ENCODE data around the gene TAF11L7. TPM values are rescaled to one million over a fixed set of nuclear protein-coding genes. Genes with fewer than 3 reads are reported as not detected.

TAF11L7 gene
- total and polyA plus RNA-seq, 9 of the 15 experiments (the other 6 are each of a cell fraction or from before 2014, with no cell fraction given) = 0.20 to 1.9 (median 0.27) TPM; not detected in 6

- no peaks in the 10 kb centered on the region for H3K9me3 ChIP-seq (replicated peaks; ENCODE audit: control insufficient read depth, insufficient read depth, low read depth, low read length)
- ChIA-PET POLR2A (no interaction called here), CTCF (ENCODE audit: low intra/inter-chr PET ratio) (no interaction called here)
- no peak for FAIRE-seq
- in situ Hi-C loops (cut with MboI) (no loop called here), intact Hi-C loops (cut with micrococcal nuclease) (no loop called here)
- H3K4me2 ChIP-seq (ENCODE audit: insufficient read depth, low read length) = no peak overlapping the region
- ATAC-seq = no peak
- DNase-seq (ENCODE audit: extremely low read depth in 1 of 4, low spot score in 3 of 4) = no peak
- no peaks in the 10 kb centered on the region for H3K36me3 ChIP-seq (ENCODE audit: control insufficient read depth, insufficient read depth, low read length)
- no peaks in the 10 kb centered on the region for H3K4me1 ChIP-seq (replicated peaks in 1 of 2; ENCODE audit: control insufficient read depth in 2 of 2, insufficient read depth in 2 of 2, low read length in 2 of 2)
- H3K4me3 ChIP-seq = no peak overlapping the region
- no peaks in the 10 kb centered on the region for H3K27me3 ChIP-seq (ENCODE audit: control insufficient read depth in 2 of 2, insufficient read depth in 2 of 2, low read length in 2 of 2)
- 1% methylated on average over 17 of the region's 17 CpGs for WGBS (ENCODE audit: insufficient coverage, low coverage, missing lambda C conversion rate)
- H3K27ac ChIP-seq (ENCODE audit: extremely low read depth, low read depth, low read length) = no peak overlapping the region
- no peaks in the 10 kb centered on the region for H4K20me1 ChIP-seq (replicated peaks; ENCODE audit: control insufficient read depth, insufficient read depth, low read length)
- no peaks in the 10 kb centered on the region for H3K79me2 ChIP-seq (ENCODE audit: control insufficient read depth, insufficient read depth, low read length)
- H3K9me1 ChIP-seq (ENCODE audit: control insufficient read depth, insufficient read depth, low read length) = no peaks in the 10 kb centered on the region
- H3K9ac ChIP-seq (ENCODE audit: insufficient read depth in 1 of 2, low read depth in 2 of 2, low read length in 2 of 2) = no peak overlapping the region
- BruUV-seq (replicated peaks) = no TSS peak
- no peak overlapping the region for H2AFZ ChIP-seq (ENCODE audit: low read depth, low read length)
- TF ChIP-seq BCLAF1 (IDR thresholded peaks at IDR 0.05; ENCODE audit: borderline replicate concordance in 1 of 2, control insufficient read depth in 1 of 2, low read depth in 2 of 2, low read length in 1 of 2) = no peak
- TF ChIP-seq E2F6 (IDR thresholded peaks at IDR 0.05; ENCODE audit: borderline replicate concordance in 1 of 2, extremely low read depth in 1 of 2, insufficient read depth in 1 of 2, insufficient read length in 1 of 2, low read depth in 1 of 2, low read length in 1 of 2, poor library complexity in 1 of 2, severe bottlenecking in 1 of 2) = no peak
- no peak for TF ChIP-seq ZNF12 (CRISPR knock-in tag; IDR thresholded peaks at IDR 0.05)
- no peak for TF ChIP-seq FOXM1 (IDR thresholded peaks at IDR 0.05; ENCODE audit: low read depth)
- no peak for TF ChIP-seq FOXM1 (CRISPR knock-in tag; IDR thresholded peaks at IDR 0.05; ENCODE audit: low read depth)
- TF ChIP-seq ARHGAP35 (IDR thresholded peaks at IDR 0.05; ENCODE audit: partially characterized antibody) = no peak
- no peak for TF ChIP-seq E2F1 (CRISPR knock-in tag; IDR thresholded peaks at IDR 0.05)
- TF ChIP-seq NR2C1 (IDR thresholded peaks at IDR 0.05) = no peak
- TF ChIP-seq NR2C1 (tag; IDR thresholded peaks at IDR 0.05) = no peak
- no peak for TF ChIP-seq HNRNPK (IDR thresholded peaks at IDR 0.05; ENCODE audit: low read depth, low read length, poor library complexity, severe bottlenecking)
- TF ChIP-seq CBFB (CRISPR knock-in tag; IDR thresholded peaks at IDR 0.05) = no peak
- no peak for TF ChIP-seq ZNF79 (CRISPR knock-in tag; IDR thresholded peaks at IDR 0.05; ENCODE audit: low read depth)
- no peak for TF ChIP-seq ZNF146 (CRISPR knock-in tag; IDR thresholded peaks at IDR 0.05; ENCODE audit: unreplicated experiment)
- no peak for TF ChIP-seq CHCHD3 (CRISPR knock-in tag; IDR thresholded peaks at IDR 0.05)
- no peak for TF ChIP-seq NFRKB (IDR thresholded peaks at IDR 0.05; ENCODE audit: low read depth)
- no peak for TF ChIP-seq MYBL2 (IDR thresholded peaks at IDR 0.05; ENCODE audit: low read depth)
- no peak for TF ChIP-seq MYBL2 (CRISPR knock-in tag; IDR thresholded peaks at IDR 0.05; ENCODE audit: borderline replicate concordance)
- TF ChIP-seq PTTG1 (tag; IDR thresholded peaks at IDR 0.05; ENCODE audit: low read depth) = no peak
Measured at GRCh38 chr5:17614872-17615605, 29.5 kb upstream of the TAF11L7 start.
